ENCODE results near the gene TEPSIN.

The TEPSIN gene

DNA sequence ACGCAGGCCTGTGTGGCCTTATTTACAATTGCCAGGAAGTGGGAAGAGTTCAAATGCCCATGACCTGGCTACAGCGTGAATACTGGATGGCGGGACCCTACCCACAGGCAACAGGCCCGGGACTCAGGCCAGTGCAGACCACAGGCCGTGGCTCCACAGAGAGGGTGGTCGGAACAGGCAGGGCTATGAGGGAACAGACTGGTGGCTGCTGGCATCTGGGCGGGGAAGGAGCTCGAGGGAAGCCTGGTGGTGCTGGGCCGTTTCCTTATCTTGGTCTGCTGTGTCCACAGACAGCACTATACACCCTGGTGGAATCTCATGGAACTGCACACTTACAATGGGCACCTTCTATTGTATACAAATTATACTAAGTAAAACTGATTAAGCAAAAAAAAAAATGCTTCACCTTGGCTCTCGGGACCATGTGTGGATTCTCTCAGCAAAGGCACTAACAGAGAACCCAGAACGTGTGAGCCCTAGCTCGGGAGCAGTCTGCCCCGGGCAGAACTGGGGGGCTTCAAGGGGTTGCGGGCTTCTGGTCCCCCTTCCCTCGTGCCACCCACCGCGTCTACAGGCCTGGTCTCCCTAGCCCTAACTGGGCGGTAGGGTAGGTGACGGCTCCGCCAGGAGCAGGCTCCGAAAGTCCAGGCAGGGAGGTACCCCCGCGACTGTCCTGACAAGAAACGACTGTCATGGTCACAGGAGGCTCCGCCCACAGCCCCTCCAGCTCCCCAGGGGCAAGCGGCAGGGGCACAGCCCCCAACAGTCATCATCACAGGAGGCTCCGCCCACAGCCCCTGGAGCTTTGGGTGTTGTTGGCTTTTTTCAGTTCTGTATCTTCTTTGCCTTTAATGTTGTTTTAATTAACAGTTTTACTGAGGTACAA is 37.9 kb downstream of the TEPSIN start:
- peak overlapping the region in 1 of 2 experiments; percentile 16 for H3K27ac ChIP-seq (ENCODE audit: insufficient read depth in 1 of 2, low read depth in 1 of 2, low read length in 2 of 2, poor library complexity in 1 of 2, severe bottlenecking in 2 of 2)
- peak; percentile 84 to 94 (median 91) for DNase-seq
- POLR2A ChIA-PET: interaction anchor here (0.5 to 1.0 kb wide), 2 partner anchors 38 to 66 kb away, joined by 3 read pairs; partner anchors contain the start of genes NDUFAF8 and TEPSIN
- H3K36me3 ChIP-seq (ENCODE audit: control insufficient read depth in 4 of 4, insufficient read depth in 4 of 4, low read length in 3 of 4): peaks cover 3 to 55% (median 28%) of the 10 kb centered on the region in 4 experiments
- no peak overlapping the region for H3K4me3 ChIP-seq (ENCODE audit: control insufficient read depth in 1 of 7, extremely low read depth in 1 of 7, insufficient read depth in 4 of 7, low read depth in 2 of 7, low read length in 6 of 7)
- H3K27me3 ChIP-seq (replicated peaks in 2 of 5; ENCODE audit: control insufficient read depth in 4 of 5, insufficient read depth in 5 of 5, low read length in 4 of 5): no peaks in the 10 kb centered on the region
- CTCF ChIA-PET: interaction anchor here (0.7 to 8.2 kb wide), 14 partner anchors 10 to 91 kb away, joined by 3 to 60 read pairs (median 4); partner anchors contain the start of genes NDUFAF8 and TEPSIN
- H3K4me1 ChIP-seq (ENCODE audit: control extremely low read depth in 1 of 4, control insufficient read depth in 4 of 4, insufficient read depth in 4 of 4, low read length in 3 of 4): peaks cover 0 to 12% (median 4%) of the 10 kb centered on the region in 4 experiments
- H3K9me3 ChIP-seq (ENCODE audit: control extremely low read depth in 1 of 5, control insufficient read depth in 4 of 5, insufficient read depth in 2 of 5, low read depth in 1 of 5, low read length in 4 of 5): no peaks in the 10 kb centered on the region
- 68% methylated on average over 26 of the region's 27 CpGs for WGBS (ENCODE audit: insufficient coverage)

DNA sequence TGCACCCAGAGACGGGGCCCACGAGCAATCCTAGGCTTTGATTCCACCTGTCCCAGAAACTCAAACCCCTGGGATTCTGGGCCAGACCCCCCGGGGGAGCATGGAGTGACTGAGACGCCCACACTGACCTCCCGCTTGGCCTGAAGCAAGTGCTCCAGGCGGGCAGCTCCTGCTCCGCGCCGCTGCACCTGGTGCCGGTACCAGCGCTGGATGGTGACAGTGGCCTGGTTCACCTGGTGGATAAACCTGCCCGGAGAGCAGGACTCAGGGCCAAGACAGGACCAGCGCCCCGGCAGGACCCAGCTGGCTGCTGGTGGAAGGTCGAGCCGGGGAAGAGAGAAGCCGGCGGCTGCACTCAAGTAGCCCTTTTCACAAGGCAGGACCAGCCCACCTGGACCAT is 38.7 kb downstream of the TEPSIN start:
- Histone ChIP-seq H3K9me3 (ENCODE audit: control extremely low read depth in 1 of 5, control insufficient read depth in 4 of 5, insufficient read depth in 2 of 5, low read depth in 1 of 5, low read length in 4 of 5) (no peaks in the 10 kb centered on the region), H3K27ac (ENCODE audit: insufficient read depth in 1 of 2, low read depth in 1 of 2, low read length in 2 of 2, poor library complexity in 1 of 2, severe bottlenecking in 2 of 2) (no peak overlapping the region), H3K4me3 (ENCODE audit: control insufficient read depth in 1 of 7, extremely low read depth in 1 of 7, insufficient read depth in 4 of 7, low read depth in 2 of 7, low read length in 6 of 7) (no peak overlapping the region), H3K27me3 (replicated peaks in 2 of 5; ENCODE audit: control insufficient read depth in 4 of 5, insufficient read depth in 5 of 5, low read length in 4 of 5) (no peaks in the 10 kb centered on the region), H3K4me1 (ENCODE audit: control extremely low read depth in 1 of 4, control insufficient read depth in 4 of 4, insufficient read depth in 4 of 4, low read length in 3 of 4) (peaks cover 0 to 12% (median 4%) of the 10 kb centered on the region in 4 experiments), H3K36me3 (ENCODE audit: control insufficient read depth in 4 of 4, insufficient read depth in 4 of 4, low read length in 3 of 4) (peaks cover 5 to 60% (median 27%) of the 10 kb centered on the region in 4 experiments)
- CTCF ChIA-PET: interaction anchor here (0.8 to 8.2 kb wide), 10 partner anchors 10 to 58 kb away, joined by 3 to 60 read pairs (median 4); partner anchors contain the start of genes NDUFAF8 and TEPSIN
- 96% methylated on average over 18 of the region's 18 CpGs for WGBS (ENCODE audit: insufficient coverage)
- no peak for DNase-seq
- POLR2A ChIA-PET: interaction anchor here (1.0 kb wide), 1 partner anchor 38 kb away, joined by 3 read pairs; the partner anchor contains the start of genes NDUFAF8 and TEPSIN

DNA sequence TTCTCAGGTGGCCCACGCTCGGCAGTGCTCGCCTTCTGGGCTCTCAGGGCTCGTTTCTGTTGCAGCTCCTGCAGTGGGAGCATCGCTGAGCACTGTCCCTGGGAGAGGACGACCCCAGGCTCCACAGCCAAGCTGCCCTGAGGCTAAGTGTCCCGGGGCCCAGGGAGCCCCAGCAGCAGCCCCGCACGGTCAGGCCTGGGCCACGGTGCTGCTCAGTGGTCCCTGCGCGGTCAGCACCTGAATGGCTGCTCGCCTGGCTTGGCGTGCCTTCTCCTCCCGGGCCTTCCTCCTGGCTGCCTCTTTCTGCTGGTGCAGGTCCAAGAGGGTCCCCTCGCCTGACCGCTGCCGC is 39.4 kb downstream of the TEPSIN start:
- ChIA-PET POLR2A (no interaction called here), CTCF (interaction anchor here (8.2 kb wide), 1 partner anchor 58 kb away, joined by 60 read pairs; no protein-coding TSS in a partner anchor)
- H3K4me3 ChIP-seq (ENCODE audit: control insufficient read depth in 1 of 7, extremely low read depth in 1 of 7, insufficient read depth in 4 of 7, low read depth in 2 of 7, low read length in 6 of 7): no peak overlapping the region
- no peaks in the 10 kb centered on the region for H3K27me3 ChIP-seq (replicated peaks in 2 of 5; ENCODE audit: control insufficient read depth in 4 of 5, insufficient read depth in 5 of 5, low read length in 4 of 5)
- DNase-seq: no peak
- no peak overlapping the region for H3K27ac ChIP-seq (ENCODE audit: insufficient read depth in 1 of 2, low read depth in 1 of 2, low read length in 2 of 2, poor library complexity in 1 of 2, severe bottlenecking in 2 of 2)
- no peaks in the 10 kb centered on the region for H3K9me3 ChIP-seq (ENCODE audit: control extremely low read depth in 1 of 5, control insufficient read depth in 4 of 5, insufficient read depth in 2 of 5, low read depth in 1 of 5, low read length in 4 of 5)
- peaks cover 5 to 60% (median 30%) of the 10 kb centered on the region in 4 experiments for H3K36me3 ChIP-seq (ENCODE audit: control insufficient read depth in 4 of 4, insufficient read depth in 4 of 4, low read length in 3 of 4)
- peaks cover 0 to 12% (median 4%) of the 10 kb centered on the region in 4 experiments for H3K4me1 ChIP-seq (ENCODE audit: control extremely low read depth in 1 of 4, control insufficient read depth in 4 of 4, insufficient read depth in 4 of 4, low read length in 3 of 4)
- WGBS (ENCODE audit: insufficient coverage): 96% methylated on average over 17 of the region's 18 CpGs

DNA sequence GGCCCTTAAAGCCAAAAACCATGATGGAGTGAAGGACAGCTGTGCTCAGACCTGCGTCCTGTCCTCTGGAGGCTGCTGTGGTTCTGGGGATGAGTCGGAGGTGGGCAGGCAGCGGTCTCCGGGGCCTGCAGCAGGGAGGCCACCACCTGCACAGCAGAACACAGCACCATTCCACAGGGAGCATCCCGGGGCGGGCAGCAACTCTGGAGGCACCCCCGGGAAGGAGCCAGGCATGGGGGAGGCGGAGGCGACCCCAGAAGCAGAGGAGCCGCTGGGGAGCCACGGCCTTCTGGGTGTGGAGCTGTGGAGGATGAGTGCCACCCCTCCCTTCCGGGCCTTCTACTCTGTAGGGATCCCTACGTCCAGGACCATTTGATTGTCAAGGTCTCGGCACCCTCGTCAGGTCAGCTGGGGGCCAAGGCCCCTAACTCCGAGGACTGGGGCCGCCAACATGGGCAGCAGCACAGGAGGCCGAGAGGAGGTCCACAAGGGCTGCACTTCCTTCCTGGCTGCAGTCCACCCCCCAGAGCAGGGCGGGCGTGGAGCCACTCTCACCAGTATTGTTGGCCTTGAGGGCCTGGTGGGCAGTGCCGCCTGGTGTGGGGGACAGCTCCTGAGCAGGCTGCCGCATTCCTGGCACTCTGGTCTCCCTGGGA is 39.9 kb downstream of the TEPSIN start:
- no peak overlapping the region for H3K4me3 ChIP-seq (ENCODE audit: control insufficient read depth in 1 of 7, extremely low read depth in 1 of 7, insufficient read depth in 4 of 7, low read depth in 2 of 7, low read length in 6 of 7)
- H3K9me3 ChIP-seq (ENCODE audit: control extremely low read depth in 1 of 5, control insufficient read depth in 4 of 5, insufficient read depth in 2 of 5, low read depth in 1 of 5, low read length in 4 of 5): no peaks in the 10 kb centered on the region
- no peak for DNase-seq
- peaks cover 0 to 12% (median 4%) of the 10 kb centered on the region in 4 experiments for H3K4me1 ChIP-seq (ENCODE audit: control extremely low read depth in 1 of 4, control insufficient read depth in 4 of 4, insufficient read depth in 4 of 4, low read length in 3 of 4)
- CTCF ChIA-PET: interaction anchor here (1.6 to 8.2 kb wide), 3 partner anchors 8 to 57 kb away, joined by 5 to 60 read pairs (median 6); no protein-coding TSS in a partner anchor
- H3K36me3 ChIP-seq (ENCODE audit: control insufficient read depth in 4 of 4, insufficient read depth in 4 of 4, low read length in 3 of 4): peaks cover 5 to 59% (median 29%) of the 10 kb centered on the region in 4 experiments
- H3K27ac ChIP-seq (ENCODE audit: insufficient read depth in 1 of 2, low read depth in 1 of 2, low read length in 2 of 2, poor library complexity in 1 of 2, severe bottlenecking in 2 of 2): no peak overlapping the region
- POLR2A ChIA-PET: no interaction called here
- H3K27me3 ChIP-seq (replicated peaks in 2 of 5; ENCODE audit: control insufficient read depth in 4 of 5, insufficient read depth in 5 of 5, low read length in 4 of 5): no peaks in the 10 kb centered on the region
- 93% methylated on average over 15 of the region's 22 CpGs for WGBS (ENCODE audit: insufficient coverage)

GRCh38 chr17:81197831-81198490 is 40.9 kb downstream of the TEPSIN start:
- H3K4me1 ChIP-seq (ENCODE audit: control extremely low read depth in 1 of 4, control insufficient read depth in 4 of 4, insufficient read depth in 4 of 4, low read length in 3 of 4): peaks cover 0 to 12% (median 4%) of the 10 kb centered on the region in 4 experiments

DNA sequence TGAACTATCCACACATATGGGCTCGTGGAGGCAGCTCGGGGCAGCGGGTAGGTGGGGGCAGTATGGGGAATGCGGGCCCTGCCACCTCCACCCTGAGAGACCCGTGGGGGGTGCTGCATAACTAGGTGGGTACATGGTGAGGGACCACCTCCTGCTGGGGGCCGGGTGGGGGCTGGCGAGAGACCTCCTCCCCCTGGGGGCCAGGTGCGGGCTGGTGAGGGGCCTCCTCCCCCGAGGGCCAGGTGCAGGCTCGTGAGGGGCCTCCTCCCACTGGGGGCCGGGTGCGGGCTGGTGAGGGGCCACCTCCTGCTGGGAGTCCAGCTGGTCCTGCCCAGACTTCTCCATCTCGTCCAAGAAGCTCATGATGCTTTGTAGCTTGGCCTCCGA is 41.5 kb downstream of the TEPSIN start:
- peaks cover 2 to 57% (median 23%) of the 10 kb centered on the region in 4 experiments for H3K36me3 ChIP-seq (ENCODE audit: control insufficient read depth in 4 of 4, insufficient read depth in 4 of 4, low read length in 3 of 4)
- WGBS (ENCODE audit: insufficient coverage): 95% methylated on average over 12 of the region's 14 CpGs
- H3K9me3 ChIP-seq (ENCODE audit: control extremely low read depth in 1 of 5, control insufficient read depth in 4 of 5, insufficient read depth in 2 of 5, low read depth in 1 of 5, low read length in 4 of 5): no peaks in the 10 kb centered on the region
- H3K27me3 ChIP-seq (replicated peaks in 2 of 5; ENCODE audit: control insufficient read depth in 4 of 5, insufficient read depth in 5 of 5, low read length in 4 of 5): no peaks in the 10 kb centered on the region
- ChIA-PET POLR2A (no interaction called here), CTCF (interaction anchor here (1.1 to 8.2 kb wide), 4 partner anchors 9 to 55 kb away, joined by 3 to 60 read pairs (median 6); no protein-coding TSS in a partner anchor)
- DNase-seq: no peak
- H3K4me1 ChIP-seq (ENCODE audit: control extremely low read depth in 1 of 4, control insufficient read depth in 4 of 4, insufficient read depth in 4 of 4, low read length in 3 of 4): peaks cover 0 to 12% (median 4%) of the 10 kb centered on the region in 4 experiments
- H3K27ac ChIP-seq (ENCODE audit: insufficient read depth in 1 of 2, low read depth in 1 of 2, low read length in 2 of 2, poor library complexity in 1 of 2, severe bottlenecking in 2 of 2): no peak overlapping the region
- H3K4me3 ChIP-seq (ENCODE audit: control insufficient read depth in 1 of 7, extremely low read depth in 1 of 7, insufficient read depth in 4 of 7, low read depth in 2 of 7, low read length in 6 of 7): peak overlapping the region in 1 of 7 experiments; percentile 26

More at GRCh38 chr17:81197831-81198490, 40.9 kb downstream of the TEPSIN start:
- ChIA-PET POLR2A (interaction anchor here (0.6 kb wide), 1 partner anchor 314 kb away, joined by 4 read pairs; no protein-coding TSS in a partner anchor), CTCF (interaction anchor here (1.1 to 8.2 kb wide), 4 partner anchors 9 to 56 kb away, joined by 3 to 60 read pairs (median 6); no protein-coding TSS in a partner anchor)
- no peaks in the 10 kb centered on the region for H3K9me3 ChIP-seq (ENCODE audit: control extremely low read depth in 1 of 5, control insufficient read depth in 4 of 5, insufficient read depth in 2 of 5, low read depth in 1 of 5, low read length in 4 of 5)
- H3K4me3 ChIP-seq (ENCODE audit: control insufficient read depth in 1 of 7, extremely low read depth in 1 of 7, insufficient read depth in 4 of 7, low read depth in 2 of 7, low read length in 6 of 7): no peak overlapping the region
- H3K27ac ChIP-seq (ENCODE audit: insufficient read depth in 1 of 2, low read depth in 1 of 2, low read length in 2 of 2, poor library complexity in 1 of 2, severe bottlenecking in 2 of 2): no peak overlapping the region
- H3K27me3 ChIP-seq (replicated peaks in 2 of 5; ENCODE audit: control insufficient read depth in 4 of 5, insufficient read depth in 5 of 5, low read length in 4 of 5): no peaks in the 10 kb centered on the region
- peaks cover 2 to 59% (median 22%) of the 10 kb centered on the region in 4 experiments for H3K36me3 ChIP-seq (ENCODE audit: control insufficient read depth in 4 of 4, insufficient read depth in 4 of 4, low read length in 3 of 4)
- WGBS (ENCODE audit: insufficient coverage): 97% methylated on average over 17 of the region's 21 CpGs
- no peak for DNase-seq
